ENCODE results near the gene SS18. TPM values are rescaled to one million over a fixed set of nuclear protein-coding genes. Genes with fewer than 3 reads are reported as not detected.

Gene SS18
- total and polyA plus RNA-seq, 2 of the 13 experiments (the other 11 are each of a cell fraction or from before 2014, with no cell fraction given): 49.2 to 82.7 TPM

GRCh38 chr18:26002375-26002910, 88.0 kb downstream of the SS18 start:
- no peaks in the 10 kb centered on the region for H3K9me3 ChIP-seq (ENCODE audit: low read length)
- no peaks in the 10 kb centered on the region; a peak in 1 of 5 replicates for H3K27me3 ChIP-seq (ENCODE audit: control insufficient read depth in 1 of 2, insufficient read depth in 2 of 2, low read length in 2 of 2)
- 3% methylated on average over 1 of the region's 1 CpG for WGBS (ENCODE audit: low lambda C conversion rate)
- in situ Hi-C loops (cut with HindIII; ENCODE audit: extremely low pct_ligation_motif_present, low pct_unique_long_range_greater_than_20kb): no loop called here
- no peaks in the 10 kb centered on the region for H3K79me2 ChIP-seq (ENCODE audit: insufficient read depth, low read length)
- H2AFZ ChIP-seq (ENCODE audit: low read length): no peak overlapping the region
- no peaks in the 10 kb centered on the region for H3K4me1 ChIP-seq (ENCODE audit: insufficient read depth, low read length)
- no peaks in the 10 kb centered on the region for H4K20me1 ChIP-seq (ENCODE audit: insufficient read depth, low read length)
- no TSS peak for BruUV-seq (replicated peaks)
- H3K9ac ChIP-seq (ENCODE audit: insufficient read depth, low read depth, low read length): no peak overlapping the region
- FAIRE-seq: no peak
- no peak overlapping the region for H3K4me2 ChIP-seq (ENCODE audit: low read depth, low read length)
- DNase-seq (ENCODE audit: low spot score): no peak
- ChIA-PET POLR2A (no interaction called here), CTCF (ENCODE audit: low intra/inter-chr PET ratio, low total read pairs) (no interaction called here)
- no peak overlapping the region for H3K4me3 ChIP-seq (replicated peaks in 1 of 3; ENCODE audit: insufficient read depth in 1 of 3, low read depth in 2 of 3, low read length in 3 of 3)
- intact Hi-C loops (cut with micrococcal nuclease; ENCODE audit: unreplicated experiment): no loop called here
- no peak for ATAC-seq
- H3K27ac ChIP-seq (ENCODE audit: extremely low read length, insufficient read depth, low read length): no peak overlapping the region
- no peaks in the 10 kb centered on the region for H3K36me3 ChIP-seq (replicated peaks in 1 of 2; ENCODE audit: control insufficient read depth in 1 of 2, insufficient read depth in 2 of 2, low read length in 2 of 2)
- TF ChIP-seq ZNF441 (CRISPR knock-in tag; IDR thresholded peaks at IDR 0.05; ENCODE audit: borderline replicate concordance) (no peak), ZNF614 (CRISPR knock-in tag; IDR thresholded peaks at IDR 0.05; ENCODE audit: borderline replicate concordance) (no peak), ZNF772 (CRISPR knock-in tag; IDR thresholded peaks at IDR 0.05) (no peak), MYNN (CRISPR knock-in tag; IDR thresholded peaks at IDR 0.05; ENCODE audit: low read depth) (no peak), SP5 (CRISPR knock-in tag; IDR thresholded peaks at IDR 0.05; ENCODE audit: borderline replicate concordance, low read depth) (no peak), SRSF9 (IDR thresholded peaks at IDR 0.05; ENCODE audit: borderline replicate concordance, insufficient read depth, low read depth, low read length, poor library complexity, severe bottlenecking) (no peak), CBFB (CRISPR knock-in tag; IDR thresholded peaks at IDR 0.05) (no peak), NBN (conservative IDR thresholded peaks at IDR 0.05) (no peak), TCF12 (IDR thresholded peaks at IDR 0.05) (no peak), TCF12 (CRISPR knock-in tag; IDR thresholded peaks at IDR 0.05) (no peak), AHR (CRISPR knock-in tag; IDR thresholded peaks at IDR 0.05) (no peak), KLF16 (CRISPR knock-in tag; IDR thresholded peaks at IDR 0.05) (no peak), NFIB (CRISPR knock-in tag; IDR thresholded peaks at IDR 0.05; ENCODE audit: borderline replicate concordance) (no peak), ZNF407 (CRISPR knock-in tag; IDR thresholded peaks at IDR 0.05; ENCODE audit: not compliant biosample characterization) (no peak), TCF7 (IDR thresholded peaks at IDR 0.05; ENCODE audit: low read depth) (no peak), NR2F1 (CRISPR knock-in tag; IDR thresholded peaks at IDR 0.05) (no peak), GMEB2 (CRISPR knock-in tag; IDR thresholded peaks at IDR 0.05; ENCODE audit: low read depth) (no peak)

All from HepG2 (cell line).